Peyer's patch (tissue), 4 donors: Measurements from ENCODE around the gene TRABD2A.
A peak's percentile ranks its signal among the peaks of the same experiment; 100 is the strongest.

ENCODE experiments used
- CTCF ChIP-seq, 6 experiments: fragments of 450-650 bp in 4 of 6; fragments of 200-600 bp in 2 of 6; sonication (generic) in 1 of 6; IDR thresholded peaks; one replicate each; pipeline ENCODE4 v1.5.1; 2017 to 2019; ENCODE audit warnings: antibody characterized with exemption in 6 of 6, mild to moderate bottlenecking in 3 of 6, moderate library complexity in 1 of 6
- POLR2A ChIP-seq, 2 donors: fragments of 450-650 bp; IDR thresholded peaks; one replicate each; pipeline ENCODE4 v1.5.1; 2017; ENCODE audit warnings: antibody characterized with exemption in 2 of 2, mild to moderate bottlenecking in 2 of 2, moderate library complexity in 2 of 2

GRCh38 chr2:84881581-84882413 lies 913 bp upstream of the TRABD2A start:
- TF ChIP-seq CTCF (IDR thresholded peaks at IDR 0.05), result peak; percentile 47 to 81 (median 72)
- TF ChIP-seq POLR2A (IDR thresholded peaks at IDR 0.05), result no peak
